AG04449 (cell line): ENCODE results near the gene ENTPD5.
"Not testable (repeated sequence)": the region's sequence is repeated elsewhere in the genome, so short reads cannot be mapped to it uniquely, and the experiment has no call there.

Experiments used
- CTCF ChIA-PET: fragments of 350-600 bp; formaldehyde crosslinking; extraction: SDS; loops from one replicate; lab custom pipeline; 2021; ENCODE audit warnings: antibody characterized with exemption; lab: Yijun Ruan, JAX
- POLR2A ChIA-PET: fragments of 400-600, 350-600 bp; formaldehyde crosslinking; extraction: SDS; loops from one replicate; lab custom pipeline; 2020; ENCODE audit warnings: antibody characterized with exemption, inconsistent platforms; lab: Yijun Ruan, JAX
- DNase-seq: peaks from one replicate; pipeline ENCODE4 v3.0.0-alpha.2; 2010; ENCODE audit warnings: low read depth, low spot score
- H3K4me3 ChIP-seq: 2 replicates; pipeline ENCODE4 v1.5.1; 2011; ENCODE audit warnings: low read depth, mild to moderate bottlenecking, control low read depth, low read length
- TF ChIP-seq, protein P1 (sequence below): IDR thresholded peaks from one replicate; pipeline ENCODE4 v1.5.1; 2011; ENCODE audit warnings: mild to moderate bottlenecking, moderate library complexity, low read length, control low read depth, inconsistent platforms; ENCODE audit not compliant: insufficient read depth; ENCODE audit errors: missing control alignments

Gene ENTPD5

DNA sequence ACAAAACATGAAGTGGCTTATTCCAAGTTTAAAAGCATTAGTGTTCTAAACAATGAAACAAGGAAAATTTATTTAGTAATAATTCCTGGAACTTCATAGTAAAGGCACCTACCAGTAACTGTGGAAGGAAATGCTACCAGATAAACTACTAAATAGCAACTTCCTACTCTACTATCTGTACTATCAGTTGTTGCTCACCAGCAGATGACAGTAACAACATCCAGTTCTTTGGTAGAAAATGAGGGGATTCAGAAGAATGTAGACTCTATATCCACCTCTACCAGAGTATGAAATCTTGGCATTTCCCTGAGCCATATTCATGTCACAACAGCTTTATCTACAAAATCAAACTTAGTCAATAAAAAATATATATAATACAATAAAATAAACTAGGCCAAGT, 3.1 kb downstream of the ENTPD5 start:
- TF ChIP-seq, protein P1, sequence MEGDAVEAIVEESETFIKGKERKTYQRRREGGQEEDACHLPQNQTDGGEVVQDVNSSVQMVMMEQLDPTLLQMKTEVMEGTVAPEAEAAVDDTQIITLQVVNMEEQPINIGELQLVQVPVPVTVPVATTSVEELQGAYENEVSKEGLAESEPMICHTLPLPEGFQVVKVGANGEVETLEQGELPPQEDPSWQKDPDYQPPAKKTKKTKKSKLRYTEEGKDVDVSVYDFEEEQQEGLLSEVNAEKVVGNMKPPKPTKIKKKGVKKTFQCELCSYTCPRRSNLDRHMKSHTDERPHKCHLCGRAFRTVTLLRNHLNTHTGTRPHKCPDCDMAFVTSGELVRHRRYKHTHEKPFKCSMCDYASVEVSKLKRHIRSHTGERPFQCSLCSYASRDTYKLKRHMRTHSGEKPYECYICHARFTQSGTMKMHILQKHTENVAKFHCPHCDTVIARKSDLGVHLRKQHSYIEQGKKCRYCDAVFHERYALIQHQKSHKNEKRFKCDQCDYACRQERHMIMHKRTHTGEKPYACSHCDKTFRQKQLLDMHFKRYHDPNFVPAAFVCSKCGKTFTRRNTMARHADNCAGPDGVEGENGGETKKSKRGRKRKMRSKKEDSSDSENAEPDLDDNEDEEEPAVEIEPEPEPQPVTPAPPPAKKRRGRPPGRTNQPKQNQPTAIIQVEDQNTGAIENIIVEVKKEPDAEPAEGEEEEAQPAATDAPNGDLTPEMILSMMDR: no peak
- no peak overlapping the region for H3K4me3 ChIP-seq
- no peak for DNase-seq
- ChIA-PET CTCF (no interaction called here), POLR2A (no interaction called here)

DNA sequence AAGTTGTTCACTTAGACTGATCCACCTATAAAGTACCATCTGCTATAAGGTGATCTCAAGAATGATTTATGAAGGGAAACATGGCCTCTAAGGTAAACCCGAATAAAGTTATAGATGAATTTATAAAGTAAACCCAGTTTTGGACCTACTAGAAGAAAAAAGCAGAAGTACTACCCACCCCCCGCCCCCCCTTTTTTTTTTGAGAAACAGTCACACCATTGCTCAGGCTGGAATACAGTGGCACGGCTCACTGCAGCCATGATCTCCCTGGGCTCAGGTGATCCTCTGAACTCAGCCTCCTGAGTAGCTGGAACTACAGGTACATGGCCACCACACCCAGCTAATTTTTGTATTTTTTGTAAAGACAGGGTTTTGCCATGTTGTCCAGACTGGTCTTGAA, 3.9 kb downstream of the ENTPD5 start:
- DNase-seq: no peak
- no peak overlapping the region for H3K4me3 ChIP-seq
- TF ChIP-seq, protein P1: no peak
- POLR2A ChIA-PET: no interaction called here
- CTCF ChIA-PET: no interaction called here

DNA sequence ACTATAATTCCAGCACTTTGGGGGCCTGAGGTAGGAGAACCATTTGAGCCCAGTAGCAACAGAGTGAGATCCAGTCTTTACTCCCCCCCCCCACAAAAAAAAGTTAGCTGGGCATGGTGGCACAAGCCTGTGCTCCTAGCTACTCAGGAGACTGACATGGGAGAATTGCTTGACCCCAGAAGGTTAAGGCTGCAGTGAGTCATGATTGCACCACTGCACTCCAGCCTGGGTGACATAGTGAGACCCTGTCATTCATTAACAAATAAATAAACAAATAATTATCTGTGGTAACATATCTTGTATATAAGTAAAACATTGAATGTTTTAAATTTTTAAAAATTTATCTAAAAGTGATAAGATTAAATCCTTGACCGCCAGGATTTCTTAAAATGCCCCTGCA, 4.8 kb downstream of the ENTPD5 start:
- TF ChIP-seq, protein P1: no peak
- DNase-seq: no peak
- CTCF ChIA-PET: interaction anchor here (2.4 kb wide), 1 partner anchor 12 kb away, joined by 6 read pairs; no protein-coding TSS in a partner anchor
- H3K4me3 ChIP-seq: no peak overlapping the region
- POLR2A ChIA-PET: interaction anchor here (0.6 kb wide), 1 partner anchor 257 kb away, joined by 4 read pairs; no protein-coding TSS in a partner anchor

DNA sequence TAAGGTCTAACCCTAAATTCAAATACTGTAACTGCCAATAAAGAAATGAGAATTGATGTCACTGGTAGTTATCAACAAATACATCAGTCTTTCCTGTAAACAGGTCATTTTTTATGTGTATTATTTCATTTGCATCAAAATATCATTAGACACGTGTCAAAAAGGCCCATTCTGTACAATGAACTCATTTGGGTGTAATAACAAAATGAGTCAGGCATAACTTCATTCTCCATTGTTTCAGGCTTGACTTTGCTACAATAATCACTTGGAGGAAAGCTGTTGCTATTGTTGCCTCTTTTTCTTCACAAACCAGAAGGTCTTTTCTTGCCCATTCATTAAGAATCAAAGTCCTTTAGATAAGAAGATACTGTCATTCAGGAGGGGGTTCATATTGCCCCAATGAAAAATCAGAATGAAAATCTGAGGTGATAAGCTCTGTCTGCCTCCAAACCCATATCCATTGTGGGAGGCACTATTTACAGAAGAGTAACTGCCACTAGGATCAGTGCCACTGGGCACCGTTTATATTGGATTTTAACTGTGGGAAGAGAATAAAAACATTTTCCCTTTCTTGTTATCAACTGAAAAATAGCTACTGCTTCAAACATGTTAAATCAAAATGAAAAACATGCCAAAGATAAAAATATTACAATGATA, 10.1 kb downstream of the ENTPD5 start:
- ChIA-PET CTCF (interaction anchor here (1.1 kb wide), 1 partner anchor 10 kb away, joined by 3 read pairs; no protein-coding TSS in a partner anchor), POLR2A (no interaction called here)
- TF ChIP-seq, protein P1: no peak
- no peak for DNase-seq
- H3K4me3 ChIP-seq: no peak overlapping the region

GRCh38 chr14:74005664-74006063, 13.4 kb downstream of the ENTPD5 start:
- DNase-seq, H3K4me3 ChIP-seq, CTCF ChIA-PET, POLR2A ChIA-PET: not testable (repeated sequence)

DNA sequence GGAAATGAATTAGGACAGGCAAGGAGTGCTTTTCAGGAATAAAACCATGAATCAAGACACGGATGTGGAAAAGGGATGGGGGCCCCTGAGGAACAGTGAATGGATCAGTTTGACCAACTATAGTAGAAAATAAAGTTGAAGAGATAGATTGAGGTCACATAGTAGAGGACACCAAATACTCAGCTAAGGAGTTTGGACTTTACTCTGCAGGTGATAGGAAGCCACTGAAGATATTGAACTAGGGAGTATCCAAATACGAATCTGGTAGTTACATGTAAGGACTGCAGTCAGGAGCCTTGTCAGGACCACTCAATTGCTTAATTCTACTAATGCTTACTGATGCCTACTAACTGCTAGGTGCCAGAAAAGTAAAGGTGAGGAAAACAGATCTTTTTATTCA, 20.4 kb downstream of the ENTPD5 start:
- H3K4me3 ChIP-seq: no peak overlapping the region
- CTCF ChIA-PET: no interaction called here
- no peak for DNase-seq
- POLR2A ChIA-PET: no interaction called here
- TF ChIP-seq, protein P1: no peak
